HCT116 (cell line): ENCODE data around the gene CTNNA1. TPM values are rescaled to one million over a fixed set of nuclear protein-coding genes. Genes with fewer than 3 reads are reported as not detected.

Experiments used
- ATAC-seq: fragments of 200-7000 bp; cut with Tn5 transposase; 2 replicates; pipeline ENCODE4 v1.9.1; 2020; ENCODE audit warnings: mild to moderate bottlenecking, moderate library complexity
- BruUV-seq: library from RNA; stranded (reverse); fragments of 400-500 nt; replicated peaks from 2 replicates; lab custom pipeline; 2021; lab: Mats Ljungman, UMichigan
- CTCF ChIA-PET: fragments of 300-600 bp; sonication (Branson Sonifier 250); formaldehyde crosslinking; loops from one replicate; lab custom pipeline; 2021; ENCODE audit warnings: antibody characterized with exemption; lab: Charles Lee
- POLR2A ChIA-PET: fragments of 300-600, 350-600 bp; sonication (Branson Sonifier 250); formaldehyde crosslinking; loops from one replicate; lab custom pipeline; 2021; ENCODE audit warnings: antibody characterized with exemption; lab: Charles Lee
- RAD21 ChIA-PET, 2 experiments: fragments of 300-600 bp; sonication (Branson Sonifier 250); formaldehyde crosslinking; loops; one replicate each; lab custom pipeline; 2023; ENCODE audit warnings: low total read pairs in 2 of 2; ENCODE audit not compliant: uncharacterized antibody in 2 of 2, unreplicated experiment in 2 of 2, low non-redundant PET in 1 of 2; lab: Charles Lee
- DNase-seq: peaks from one replicate; pipeline ENCODE4 v3.0.0-alpha.2; 2010; ENCODE audit warnings: low read depth, low spot score
- H2AFZ ChIP-seq: fragments of 200-600 bp; shearing (Covaris generic), sonication (generic); 2 replicates; pipeline ENCODE4 v1.6.1; 2017; ENCODE audit warnings: low read depth, mixed run types, mixed read lengths, antibody characterized with exemption, low read length; ENCODE audit not compliant: poor library complexity, severe bottlenecking
- H3K27ac ChIP-seq: 2 replicates; pipeline ENCODE4 v1.5.1; 2012; ENCODE audit warnings: low read depth, low read length
- H3K27me3 ChIP-seq: fragments of 200-600 bp; sonication (generic); 2 replicates; pipeline ENCODE4 v1.6.1; 2016; ENCODE audit warnings: mixed run types, low read length, mixed read lengths; ENCODE audit not compliant: insufficient read depth
- H3K36me3 ChIP-seq, 2 experiments: fragments of 200-500 bp in 1 of 2; fragments of 200-600 bp in 1 of 2; sonication (Bioruptor generic) in 1 of 2; sonication (generic) in 1 of 2; 2 replicates each; pipeline versions ENCODE4 v1.5.1 to v1.6.1; 2014 to 2016; ENCODE audit warnings: low read length in 2 of 2, inconsistent platforms in 1 of 2, mixed read lengths in 1 of 2, mixed run types in 1 of 2; ENCODE audit not compliant: insufficient read depth in 2 of 2, control insufficient read depth in 1 of 2
- H3K4me1 ChIP-seq, 2 experiments: fragments of 200-600 bp in 1 of 2; sonication (generic) in 1 of 2; 2 replicates each; pipeline versions ENCODE4 v1.5.1 to v1.6.1; 2012 to 2017; ENCODE audit warnings: low read length in 2 of 2, inconsistent platforms in 1 of 2, mild to moderate bottlenecking in 1 of 2, mixed read lengths in 1 of 2, mixed run types in 1 of 2, moderate library complexity in 1 of 2; ENCODE audit not compliant: insufficient read depth in 2 of 2, control insufficient read depth in 1 of 2
- H3K4me2 ChIP-seq: fragments of 200-600 bp; sonication (generic); 2 replicates; pipeline ENCODE4 v1.6.1; 2017; ENCODE audit warnings: mixed run types, low read length, mixed read lengths
- H3K4me3 ChIP-seq, 2 experiments: fragments of 200-600 bp in 1 of 2; sonication (generic) in 1 of 2; replicated peaks in 1 of 2; 2 replicates each; pipeline ENCODE4 v1.5.1; 2011 to 2016; ENCODE audit warnings: low read length in 2 of 2, control low read depth in 1 of 2, low read depth in 1 of 2, mild to moderate bottlenecking in 1 of 2, mixed read lengths in 1 of 2, mixed run types in 1 of 2
- H3K79me2 ChIP-seq: fragments of 200-600 bp; sonication (generic); 2 replicates; pipeline ENCODE4 v1.6.1; 2017; ENCODE audit warnings: mild to moderate bottlenecking, mixed run types, low read length, moderate library complexity, mixed read lengths; ENCODE audit not compliant: insufficient read depth
- H3K9ac ChIP-seq: fragments of 200-600 bp; sonication (generic); 2 replicates; pipeline ENCODE4 v1.6.1; 2016; ENCODE audit warnings: low read length, mixed read lengths
- H3K9me2 ChIP-seq: fragments of 200-600 bp; sonication (generic), shearing (Covaris generic); 2 replicates; pipeline ENCODE4 v1.6.1; 2017; ENCODE audit warnings: mixed run types, mild to moderate bottlenecking, moderate library complexity; ENCODE audit not compliant: insufficient read depth
- H3K9me3 ChIP-seq, 2 experiments: fragments of 200-500 bp in 1 of 2; fragments of 200-600 bp in 1 of 2; sonication (Bioruptor generic) in 1 of 2; sonication (generic) in 1 of 2; 2 replicates each; pipeline ENCODE4 v1.6.1; 2014 to 2017; ENCODE audit warnings: low read length in 2 of 2, mixed read lengths in 2 of 2, inconsistent platforms in 1 of 2, low read depth in 1 of 2, mild to moderate bottlenecking in 1 of 2, mixed run types in 1 of 2, moderate library complexity in 1 of 2; ENCODE audit not compliant: control insufficient read depth in 1 of 2, insufficient read depth in 1 of 2
- H4K20me1 ChIP-seq: fragments of 200-600 bp; sonication (generic), shearing (Covaris generic); 2 replicates; pipeline ENCODE4 v1.6.1; 2017; ENCODE audit warnings: mixed run types, mild to moderate bottlenecking, moderate library complexity; ENCODE audit not compliant: insufficient read depth
- ATF3 ChIP-seq: IDR thresholded peaks from 2 replicates; pipeline ENCODE4 v1.6.1; 2012
- CEBPB ChIP-seq: IDR thresholded peaks from 2 replicates; pipeline ENCODE4 v1.6.1; 2012; ENCODE audit warnings: low read depth
- CTCF ChIP-seq, 3 experiments: fragments of 200-600 bp in 1 of 3; sonication (generic) in 1 of 3; IDR thresholded peaks in 2 of 3; conservative IDR thresholded peaks in 1 of 3; 2 replicates each; pipeline ENCODE4 v1.5.1; 2012 to 2017; ENCODE audit warnings: low read depth in 2 of 3, low read length in 2 of 3, antibody characterized with exemption in 1 of 3, borderline replicate concordance in 1 of 3, control low read depth in 1 of 3, mild to moderate bottlenecking in 1 of 3, mixed read lengths in 1 of 3, mixed run types in 1 of 3, moderate library complexity in 1 of 3; ENCODE audit not compliant: insufficient read depth in 1 of 3
- EGR1 ChIP-seq: IDR thresholded peaks from 2 replicates; pipeline ENCODE4 v1.6.1; 2012; ENCODE audit warnings: low read depth
- ELF1 ChIP-seq: IDR thresholded peaks from 2 replicates; pipeline ENCODE4 v1.6.1; 2012; ENCODE audit warnings: low read depth, borderline replicate concordance
- JUND ChIP-seq: IDR thresholded peaks from 2 replicates; pipeline ENCODE4 v1.6.1; 2012
- MAX ChIP-seq: IDR thresholded peaks from 2 replicates; pipeline ENCODE4 v1.6.1; 2012
- POLR2A ChIP-seq: IDR thresholded peaks from 2 replicates; pipeline ENCODE4 v1.7.0; 2011; ENCODE audit warnings: borderline replicate concordance; ENCODE audit not compliant: insufficient read depth, insufficient read length; ENCODE audit errors: extremely low read depth
- REST ChIP-seq: IDR thresholded peaks from 2 replicates; pipeline ENCODE4 v1.6.1; 2012; ENCODE audit warnings: low read depth
- ZNF274 ChIP-seq: fragments of 200-500 bp; sonication (Bioruptor generic); IDR thresholded peaks from 2 replicates; pipeline ENCODE4 v1.6.1; 2014; ENCODE audit warnings: mild to moderate bottlenecking, low read depth, low read length, inconsistent platforms
- intact Hi-C: fragments of 100-400 bp; cut with micrococcal nuclease; formaldehyde crosslinking; loops from 2 replicates; pipeline ENCODE4 v1.10.0; 2022
- total RNA-seq: library from RNA; stranded (reverse); gene quantifications from one replicate; pipeline ENCODE4 v1.2.1, GENCODE V29; 2021; ENCODE audit not compliant: unreplicated experiment
- TF ChIP-seq, protein P1 (sequence below): IDR thresholded peaks from 2 replicates; pipeline ENCODE4 v1.6.1; 2011; ENCODE audit warnings: mild to moderate bottlenecking, low read length, moderate library complexity; ENCODE audit not compliant: insufficient replicate concordance; ENCODE audit errors: extremely low read depth

CTNNA1 gene
- total RNA-seq, 1 experiment from 2014 or later = 313 TPM

- DNase-seq = no peak
- H3K9ac ChIP-seq = no peak overlapping the region
- no peak overlapping the region for H3K4me3 ChIP-seq
- H3K27me3 ChIP-seq = no peaks in the 10 kb centered on the region
- no peaks in the 10 kb centered on the region for H3K9me2 ChIP-seq
- no peaks in the 10 kb centered on the region for H3K9me3 ChIP-seq
- ChIA-PET RAD21 (no interaction called here), POLR2A (no interaction called here), CTCF (no interaction called here)
- TF ChIP-seq EGR1 (no peak), POLR2A (no peak), ELF1 (no peak), CTCF (IDR thresholded peaks at IDR 0.05 in 2 of 3, conservative IDR thresholded peaks at IDR 0.05 in 1 of 3; ENCODE audit: borderline replicate concordance in 1 of 3, insufficient read depth in 1 of 3, low read depth in 2 of 3, low read length in 2 of 3) (no peak), JUND (no peak), REST (no peak), ZNF274 (no peak), MAX (no peak), ATF3 (no peak), CEBPB (no peak)
- TF ChIP-seq, protein P1, sequence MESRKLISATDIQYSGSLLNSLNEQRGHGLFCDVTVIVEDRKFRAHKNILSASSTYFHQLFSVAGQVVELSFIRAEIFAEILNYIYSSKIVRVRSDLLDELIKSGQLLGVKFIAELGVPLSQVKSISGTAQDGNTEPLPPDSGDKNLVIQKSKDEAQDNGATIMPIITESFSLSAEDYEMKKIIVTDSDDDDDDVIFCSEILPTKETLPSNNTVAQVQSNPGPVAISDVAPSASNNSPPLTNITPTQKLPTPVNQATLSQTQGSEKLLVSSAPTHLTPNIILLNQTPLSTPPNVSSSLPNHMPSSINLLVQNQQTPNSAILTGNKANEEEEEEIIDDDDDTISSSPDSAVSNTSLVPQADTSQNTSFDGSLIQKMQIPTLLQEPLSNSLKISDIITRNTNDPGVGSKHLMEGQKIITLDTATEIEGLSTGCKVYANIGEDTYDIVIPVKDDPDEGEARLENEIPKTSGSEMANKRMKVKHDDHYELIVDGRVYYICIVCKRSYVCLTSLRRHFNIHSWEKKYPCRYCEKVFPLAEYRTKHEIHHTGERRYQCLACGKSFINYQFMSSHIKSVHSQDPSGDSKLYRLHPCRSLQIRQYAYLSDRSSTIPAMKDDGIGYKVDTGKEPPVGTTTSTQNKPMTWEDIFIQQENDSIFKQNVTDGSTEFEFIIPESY = no peak
- BruUV-seq = no TSS peak
- no peak overlapping the region for H3K4me2 ChIP-seq
- no peak overlapping the region for H3K27ac ChIP-seq
- no peak for ATAC-seq
- H3K36me3 ChIP-seq = no peaks in the 10 kb centered on the region
- intact Hi-C loops = no loop called here
- H3K4me1 ChIP-seq = peaks cover 0 to 6% of the 10 kb centered on the region in 2 experiments; a peak in 1 of 4 replicates
- H2AFZ ChIP-seq = no peak overlapping the region
- no peaks in the 10 kb centered on the region for H3K79me2 ChIP-seq
- no peaks in the 10 kb centered on the region for H4K20me1 ChIP-seq
Observed at GRCh38 chr5:138960145-138960692, 207.0 kb downstream of the CTNNA1 start.
